HepG2 (cell line): ENCODE results near the gene DCAKD. TPM values are rescaled to one million over a fixed set of nuclear protein-coding genes. Genes with fewer than 3 reads are reported as not detected.

Experiments used
- BORCS8-MEF2B ChIP-seq: sonication (generic); formaldehyde crosslinking; IDR thresholded peaks from 2 replicates; pipeline ENCODE4 v1.8.0; 2022; ENCODE audit warnings: mild to moderate bottlenecking, missing genetic modification reagents
- HCFC1 ChIP-seq: fragments of 150-350 bp; IDR thresholded peaks from 2 replicates; pipeline ENCODE4 v1.6.1; 2014; ENCODE audit warnings: low read depth, low read length
- IKZF4 ChIP-seq: sonication (generic); formaldehyde crosslinking; IDR thresholded peaks from 2 replicates; pipeline ENCODE4 v1.5.1; 2020; ENCODE audit warnings: borderline replicate concordance, mild to moderate bottlenecking, low read depth, missing genetic modification reagents; ENCODE audit errors: not compliant biosample characterization
- KDM5A ChIP-seq: fragments of 200-600 bp; sonication (generic); IDR thresholded peaks from 2 replicates; pipeline ENCODE4 v1.7.0; 2018; ENCODE audit warnings: antibody characterized with exemption, mild to moderate bottlenecking, low read length, borderline replicate concordance
- MAFK ChIP-seq, 2 experiments: IDR thresholded peaks in 1 of 2; conservative IDR thresholded peaks in 1 of 2; 2 replicates each; pipeline ENCODE4 v1.6.1; 2011; ENCODE audit warnings: improper control_type of control experiment in 2 of 2, low read length in 2 of 2
- NR2F2 ChIP-seq: IDR thresholded peaks from 2 replicates; pipeline ENCODE4 v1.6.1; 2012; ENCODE audit warnings: low read depth, inconsistent platforms, borderline replicate concordance
- PLRG1 ChIP-seq: fragments of 450-650 bp; conservative IDR thresholded peaks from 2 replicates; pipeline ENCODE4 v1.6.1; 2016
- SIX1 ChIP-seq: sonication (generic); formaldehyde crosslinking; IDR thresholded peaks from 2 replicates; pipeline ENCODE4 v1.4.0; 2020; ENCODE audit warnings: missing genetic modification reagents, borderline replicate concordance
- SMAD3 ChIP-seq: sonication (generic); formaldehyde crosslinking; IDR thresholded peaks from 2 replicates; pipeline ENCODE4 v1.4.0; 2020; ENCODE audit warnings: missing genetic modification reagents
- SP2 ChIP-seq: sonication (generic); formaldehyde crosslinking; IDR thresholded peaks from 2 replicates; pipeline ENCODE4 v1.5.1; 2020; ENCODE audit warnings: mild to moderate bottlenecking, missing genetic modification reagents
- TGIF2 ChIP-seq: IDR thresholded peaks from 2 replicates; pipeline ENCODE4 v1.6.1; 2016; ENCODE audit warnings: control low read depth, missing compliant biosample characterization
- U2AF1 ChIP-seq: fragments of 200-400 bp; formaldehyde crosslinking; optimal IDR thresholded peaks from 2 replicates; pipeline ENCODE3; 2017; ENCODE audit warnings: mild to moderate bottlenecking, low read depth, low read length
- ZBED4 ChIP-seq: sonication (generic); formaldehyde crosslinking; IDR thresholded peaks from 2 replicates; pipeline ENCODE4 v1.4.0; 2020; ENCODE audit warnings: missing genetic modification reagents, borderline replicate concordance
- ZFP37 ChIP-seq: sonication (generic); formaldehyde crosslinking; IDR thresholded peaks from 2 replicates; pipeline ENCODE4 v1.4.0; 2020; ENCODE audit warnings: missing genetic modification reagents, borderline replicate concordance
- ZNF253 ChIP-seq: sonication (generic); formaldehyde crosslinking; IDR thresholded peaks from 2 replicates; pipeline ENCODE4 v1.8.0; 2022; ENCODE audit warnings: mild to moderate bottlenecking, missing genetic modification reagents, borderline replicate concordance
- ZNF414 ChIP-seq: sonication (generic); formaldehyde crosslinking; IDR thresholded peaks from 2 replicates; pipeline ENCODE4 v1.5.0; 2020; ENCODE audit warnings: missing genetic modification reagents
- ZSCAN25 ChIP-seq: sonication (generic); formaldehyde crosslinking; IDR thresholded peaks from 2 replicates; pipeline ENCODE4 v1.8.0; 2022; ENCODE audit warnings: mild to moderate bottlenecking, missing genetic modification reagents
- polyA plus RNA-seq, 8 experiments: library from polyadenylated mRNA; depleted of rRNA in 3 of 8; stranded (reverse) in 7 of 8; unstranded in 1 of 8; fragments of >200 nt; fragmentation: Illumina TruSeq in 4 of 8; extraction: Trizol in 4 of 8; gene quantifications; 2 replicates each; pipeline versions ENCODE4 v1.2.1 to v1.2.3, GENCODE V29; 2011 to 2016; ENCODE audit warnings: low read depth in 4 of 8, missing spikeins in 1 of 8, mixed read lengths in 1 of 8; ENCODE audit not compliant: insufficient read depth in 1 of 8
- total RNA-seq, 5 experiments: library from RNA; depleted of rRNA; stranded (reverse); fragments of >200 nt; fragmentation: Illumina TruSeq; extraction: Trizol; gene quantifications; 2 replicates each; pipeline ENCODE4 v1.2.3, GENCODE V29; 2016; ENCODE audit warnings: low read depth in 1 of 5
- TF ChIP-seq, protein P1 (sequence below): sonication (generic); formaldehyde crosslinking; IDR thresholded peaks from 2 replicates; pipeline ENCODE4 v1.4.0; 2020; ENCODE audit warnings: missing genetic modification reagents
- TF ChIP-seq, protein P2 (sequence below): sonication (generic); formaldehyde crosslinking; IDR thresholded peaks from 2 replicates; pipeline ENCODE4 v1.5.1; 2020; ENCODE audit warnings: mild to moderate bottlenecking, missing genetic modification reagents, moderate library complexity

Gene DCAKD
- total and polyA plus RNA-seq, 2 of the 13 experiments (the other 11 are each of a cell fraction or from before 2014, with no cell fraction given), result 25.9 to 29.2 TPM

GRCh38 chr17:44981221-44981968 is 70.0 kb downstream of the DCAKD start (continued):
- TF ChIP-seq, protein P1, sequence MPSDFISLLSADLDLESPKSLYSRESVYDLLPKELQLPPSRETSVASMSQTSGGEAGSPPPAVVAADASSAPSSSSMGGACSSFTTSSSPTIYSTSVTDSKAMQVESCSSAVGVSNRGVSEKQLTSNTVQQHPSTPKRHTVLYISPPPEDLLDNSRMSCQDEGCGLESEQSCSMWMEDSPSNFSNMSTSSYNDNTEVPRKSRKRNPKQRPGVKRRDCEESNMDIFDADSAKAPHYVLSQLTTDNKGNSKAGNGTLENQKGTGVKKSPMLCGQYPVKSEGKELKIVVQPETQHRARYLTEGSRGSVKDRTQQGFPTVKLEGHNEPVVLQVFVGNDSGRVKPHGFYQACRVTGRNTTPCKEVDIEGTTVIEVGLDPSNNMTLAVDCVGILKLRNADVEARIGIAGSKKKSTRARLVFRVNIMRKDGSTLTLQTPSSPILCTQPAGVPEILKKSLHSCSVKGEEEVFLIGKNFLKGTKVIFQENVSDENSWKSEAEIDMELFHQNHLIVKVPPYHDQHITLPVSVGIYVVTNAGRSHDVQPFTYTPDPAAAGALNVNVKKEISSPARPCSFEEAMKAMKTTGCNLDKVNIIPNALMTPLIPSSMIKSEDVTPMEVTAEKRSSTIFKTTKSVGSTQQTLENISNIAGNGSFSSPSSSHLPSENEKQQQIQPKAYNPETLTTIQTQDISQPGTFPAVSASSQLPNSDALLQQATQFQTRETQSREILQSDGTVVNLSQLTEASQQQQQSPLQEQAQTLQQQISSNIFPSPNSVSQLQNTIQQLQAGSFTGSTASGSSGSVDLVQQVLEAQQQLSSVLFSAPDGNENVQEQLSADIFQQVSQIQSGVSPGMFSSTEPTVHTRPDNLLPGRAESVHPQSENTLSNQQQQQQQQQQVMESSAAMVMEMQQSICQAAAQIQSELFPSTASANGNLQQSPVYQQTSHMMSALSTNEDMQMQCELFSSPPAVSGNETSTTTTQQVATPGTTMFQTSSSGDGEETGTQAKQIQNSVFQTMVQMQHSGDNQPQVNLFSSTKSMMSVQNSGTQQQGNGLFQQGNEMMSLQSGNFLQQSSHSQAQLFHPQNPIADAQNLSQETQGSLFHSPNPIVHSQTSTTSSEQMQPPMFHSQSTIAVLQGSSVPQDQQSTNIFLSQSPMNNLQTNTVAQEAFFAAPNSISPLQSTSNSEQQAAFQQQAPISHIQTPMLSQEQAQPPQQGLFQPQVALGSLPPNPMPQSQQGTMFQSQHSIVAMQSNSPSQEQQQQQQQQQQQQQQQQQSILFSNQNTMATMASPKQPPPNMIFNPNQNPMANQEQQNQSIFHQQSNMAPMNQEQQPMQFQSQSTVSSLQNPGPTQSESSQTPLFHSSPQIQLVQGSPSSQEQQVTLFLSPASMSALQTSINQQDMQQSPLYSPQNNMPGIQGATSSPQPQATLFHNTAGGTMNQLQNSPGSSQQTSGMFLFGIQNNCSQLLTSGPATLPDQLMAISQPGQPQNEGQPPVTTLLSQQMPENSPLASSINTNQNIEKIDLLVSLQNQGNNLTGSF (CRISPR knock-in tag), result no peak
- TF ChIP-seq SP2 (CRISPR knock-in tag) (no peak), ZSCAN25 (CRISPR knock-in tag) (no peak), ZFP37 (CRISPR knock-in tag) (no peak), SMAD3 (CRISPR knock-in tag) (peak; percentile 15; the same call in 1 of the 2 replicates), MAFK (conservative IDR thresholded peaks at IDR 0.05 in 1 of 2, IDR thresholded peaks at IDR 0.05 in 1 of 2; ENCODE audit: low read length in 2 of 2) (no peak), ZNF414 (CRISPR knock-in tag) (no peak), ZNF253 (CRISPR knock-in tag) (no peak), IKZF4 (CRISPR knock-in tag) (no peak), PLRG1 (no peak), TGIF2 (CRISPR knock-in tag) (peak; percentile 46; the same call in 1 of the 2 replicates), KDM5A (no peak), HCFC1 (no peak), ZBED4 (no peak), SIX1 (peak; percentile 72; the same call in 1 of the 2 replicates), BORCS8-MEF2B (CRISPR knock-in tag) (no peak), NR2F2 (peak; percentile 58; the same call in 1 of the 2 replicates), U2AF1 (no peak)
- TF ChIP-seq, protein P2, sequence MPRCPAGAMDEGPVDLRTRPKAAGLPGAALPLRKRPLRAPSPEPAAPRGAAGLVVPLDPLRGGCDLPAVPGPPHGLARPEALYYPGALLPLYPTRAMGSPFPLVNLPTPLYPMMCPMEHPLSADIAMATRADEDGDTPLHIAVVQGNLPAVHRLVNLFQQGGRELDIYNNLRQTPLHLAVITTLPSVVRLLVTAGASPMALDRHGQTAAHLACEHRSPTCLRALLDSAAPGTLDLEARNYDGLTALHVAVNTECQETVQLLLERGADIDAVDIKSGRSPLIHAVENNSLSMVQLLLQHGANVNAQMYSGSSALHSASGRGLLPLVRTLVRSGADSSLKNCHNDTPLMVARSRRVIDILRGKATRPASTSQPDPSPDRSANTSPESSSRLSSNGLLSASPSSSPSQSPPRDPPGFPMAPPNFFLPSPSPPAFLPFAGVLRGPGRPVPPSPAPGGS, result no peak
